Daoy (cell line): Measurements from ENCODE around the gene CD68. TPM values are rescaled to one million over a fixed set of nuclear protein-coding genes. Genes with fewer than 3 reads are reported as not detected.

Experiments used
- DNase-seq: peaks from one replicate; pipeline ENCODE4 v3.0.0-alpha.2; 2015; ENCODE audit warnings: low read depth
- total RNA-seq: library from RNA; depleted of rRNA; stranded (reverse); fragments of >200 nt; shearing (Covaris generic); gene quantifications from 2 replicates; pipeline ENCODE4 v1.2.3, GENCODE V29; 2014

The CD68 gene
- total RNA-seq, 1 experiment from 2014 or later = 15.0 TPM

DNA sequence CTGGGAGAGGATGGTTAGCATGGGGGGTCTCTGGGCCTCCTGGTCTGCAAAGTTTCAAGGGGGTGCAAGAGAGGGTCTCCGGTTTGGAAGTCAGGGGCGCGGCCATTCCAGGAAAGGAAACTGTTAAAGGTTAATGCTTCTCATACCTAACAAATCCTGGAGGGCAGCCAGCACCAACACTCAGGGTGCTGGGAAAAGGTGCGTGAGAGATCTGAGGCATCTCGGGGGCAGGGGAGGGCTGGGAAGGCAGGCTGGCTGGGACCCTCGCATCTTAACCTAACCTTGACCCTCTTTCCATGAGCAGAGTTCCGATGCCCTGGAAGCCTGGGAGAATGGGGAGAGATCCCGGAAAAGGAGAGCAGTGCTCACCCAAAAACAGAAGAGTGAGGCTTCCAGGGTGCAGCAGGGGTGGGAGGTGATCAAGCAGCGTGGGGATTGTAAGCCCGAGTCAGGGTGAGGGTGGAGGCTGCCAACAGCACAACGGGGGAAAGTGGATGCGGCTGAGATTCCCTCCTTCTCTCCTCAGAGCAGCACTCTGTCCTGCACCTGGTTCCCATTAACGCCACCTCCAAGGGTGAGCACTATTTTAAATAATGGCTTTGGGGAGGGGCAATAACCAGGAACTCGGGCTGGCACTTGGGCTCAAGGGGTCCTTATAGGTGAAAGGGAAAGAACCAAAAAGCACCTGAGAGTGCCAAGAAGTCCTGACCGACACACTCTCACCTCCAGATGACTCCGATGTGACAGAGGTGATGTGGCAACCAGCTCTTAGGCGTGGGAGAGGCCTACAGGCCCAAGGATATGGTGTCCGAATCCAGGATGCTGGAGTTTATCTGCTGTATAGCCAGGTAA, 19.9 kb upstream of the CD68 start:
- no peak for DNase-seq

DNA sequence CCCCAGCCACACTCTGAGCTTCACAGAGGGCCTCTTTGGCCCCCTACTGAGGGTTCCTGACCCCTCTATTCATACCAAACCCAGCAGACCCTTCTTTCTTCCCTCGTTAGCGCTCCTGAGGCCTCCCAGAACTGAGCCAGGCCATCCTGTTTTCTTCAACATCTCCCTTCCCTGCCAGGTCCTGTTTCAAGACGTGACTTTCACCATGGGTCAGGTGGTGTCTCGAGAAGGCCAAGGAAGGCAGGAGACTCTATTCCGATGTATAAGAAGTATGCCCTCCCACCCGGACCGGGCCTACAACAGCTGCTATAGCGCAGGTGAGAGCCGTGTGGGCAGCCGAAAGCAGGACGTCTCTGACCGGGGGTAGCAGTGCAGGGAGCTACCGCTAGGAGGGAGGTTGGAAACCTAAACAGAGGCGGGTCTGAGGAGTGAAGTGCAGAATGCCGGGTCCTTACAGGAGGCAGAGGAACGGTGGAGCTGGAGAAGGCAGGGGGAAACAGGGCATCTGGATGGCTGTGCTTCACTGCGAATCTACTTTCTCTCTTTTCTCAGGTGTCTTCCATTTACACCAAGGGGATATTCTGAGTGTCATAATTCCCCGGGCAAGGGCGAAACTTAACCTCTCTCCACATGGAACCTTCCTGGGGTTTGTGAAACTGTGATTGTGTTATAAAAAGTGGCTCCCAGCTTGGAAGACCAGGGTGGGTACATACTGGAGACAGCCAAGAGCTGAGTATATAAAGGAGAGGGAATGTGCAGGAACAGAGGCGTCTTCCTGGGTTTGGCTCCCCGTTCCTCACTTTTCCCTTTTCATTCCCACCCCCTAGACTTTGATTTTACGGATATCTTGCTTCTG, 19.0 kb upstream of the CD68 start:
- DNase-seq = peak; percentile 67

DNA sequence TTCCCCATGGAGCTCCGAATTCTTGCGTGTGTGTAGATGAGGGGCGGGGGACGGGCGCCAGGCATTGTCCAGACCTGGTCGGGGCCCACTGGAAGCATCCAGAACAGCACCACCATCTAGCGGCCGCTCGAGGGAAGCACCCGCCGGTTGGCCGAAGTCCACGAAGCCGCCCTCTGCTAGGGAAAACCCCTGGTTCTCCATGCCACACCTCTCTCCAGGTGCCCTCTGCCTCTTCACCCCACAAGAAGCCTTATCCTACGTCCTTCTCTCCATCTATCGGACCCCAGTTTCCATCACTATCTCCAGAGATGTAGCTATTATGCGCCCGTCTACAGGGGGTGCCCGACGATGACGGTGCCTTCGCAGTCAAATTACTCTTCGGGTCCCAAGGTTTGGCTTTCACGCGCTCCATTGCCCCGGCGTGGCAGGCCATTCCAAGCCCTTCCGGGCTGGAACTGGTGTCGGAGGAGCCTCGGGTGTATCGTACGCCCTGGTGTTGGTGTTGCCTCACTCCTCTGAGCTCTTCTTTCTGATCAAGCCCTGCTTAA, 18.3 kb upstream of the CD68 start:
- peak; percentile 93 for DNase-seq

DNA sequence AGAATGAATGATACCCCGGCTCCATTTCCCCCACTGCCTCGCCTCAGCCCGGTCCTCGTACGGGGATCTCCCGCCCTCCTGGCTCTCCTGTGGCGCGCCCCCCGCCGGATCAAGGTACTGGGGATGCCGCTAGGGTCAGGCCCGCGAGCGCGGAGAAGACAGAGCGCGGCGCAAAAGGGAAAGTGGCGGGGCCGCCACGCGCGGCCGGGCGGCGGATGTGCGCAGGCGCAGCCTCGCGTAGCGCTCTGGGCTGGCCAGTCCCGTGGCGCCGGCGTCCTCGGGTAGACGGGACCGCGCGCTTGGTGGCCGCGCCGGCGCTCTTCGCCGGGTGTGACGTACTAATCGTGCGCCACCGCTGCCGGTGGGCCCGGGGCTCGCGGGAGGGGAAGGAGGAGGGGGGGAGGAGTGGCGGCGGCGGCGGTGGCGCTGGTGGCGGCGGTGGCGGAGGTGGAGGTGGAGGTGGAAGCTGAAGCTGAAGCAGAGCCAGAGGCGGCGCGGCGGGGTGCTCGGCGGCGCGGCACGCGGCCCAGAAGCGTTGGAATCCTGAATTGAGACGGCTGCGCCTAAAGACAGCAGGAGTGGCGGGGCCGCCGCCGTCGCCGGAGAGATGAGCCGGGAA, 17.7 kb upstream of the CD68 start, which contains the start of gene SENP3:
Gene SENP3, plus strand, starts transcription at position 331 of the 619 bp plus-strand sequence. CDS start 1,158 bp downstream, outside the sequence.
- peak; percentile 95 for DNase-seq

- DNase-seq = no peak
Measured at GRCh38 chr17:7562208-7562605, 17.2 kb upstream of the CD68 start.

- DNase-seq = no peak
Measured at GRCh38 chr17:7563115-7563869, 16.1 kb upstream of the CD68 start.

DNA sequence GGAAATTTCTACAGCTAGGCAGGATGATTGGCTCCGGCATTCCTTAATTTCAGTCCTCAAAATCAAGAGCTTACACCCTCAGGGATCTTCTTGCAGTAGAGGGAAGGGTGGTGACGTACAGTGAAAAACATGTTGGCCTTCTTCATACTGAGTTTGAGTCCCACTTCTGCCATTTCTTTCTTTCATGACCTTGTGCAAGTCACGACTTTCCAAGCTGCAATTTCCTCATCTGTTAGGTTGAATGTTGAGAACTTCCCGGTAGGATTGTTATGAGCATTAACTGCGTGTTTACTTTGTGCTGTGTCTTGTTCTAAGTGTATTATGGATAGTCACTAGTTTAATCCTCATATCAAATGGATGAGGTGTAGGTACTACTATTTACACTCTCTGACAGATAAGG, 9.9 kb upstream of the CD68 start:
- DNase-seq = no peak

DNA sequence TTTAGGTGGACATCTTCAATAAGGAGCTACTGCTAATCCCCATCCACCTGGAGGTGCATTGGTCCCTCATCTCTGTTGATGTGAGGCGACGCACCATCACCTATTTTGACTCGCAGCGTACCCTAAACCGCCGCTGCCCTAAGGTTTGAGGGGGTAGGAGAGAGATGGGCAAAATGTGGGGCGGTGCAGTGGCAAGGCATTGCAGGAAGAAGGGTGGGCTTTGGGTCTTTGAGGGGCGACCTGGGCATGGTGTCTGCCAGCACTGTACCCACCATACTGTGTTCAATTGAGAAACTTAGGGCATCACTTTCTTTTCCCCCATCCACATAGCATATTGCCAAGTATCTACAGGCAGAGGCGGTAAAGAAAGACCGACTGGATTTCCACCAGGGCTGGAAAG, 9.1 kb upstream of the CD68 start:
- no peak for DNase-seq

DNA sequence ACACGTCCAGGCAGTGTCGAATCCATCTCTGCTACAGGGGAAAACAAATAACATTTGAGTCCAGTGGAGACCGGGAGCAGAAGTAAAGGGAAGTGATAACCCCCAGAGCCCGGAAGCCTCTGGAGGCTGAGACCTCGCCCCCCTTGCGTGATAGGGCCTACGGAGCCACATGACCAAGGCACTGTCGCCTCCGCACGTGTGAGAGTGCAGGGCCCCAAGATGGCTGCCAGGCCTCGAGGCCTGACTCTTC, 7.2 kb upstream of the CD68 start:
- no peak for DNase-seq

GRCh38 chr17:7572588-7573323, 6.7 kb upstream of the CD68 start:
- peak; percentile 100 for DNase-seq

DNA sequence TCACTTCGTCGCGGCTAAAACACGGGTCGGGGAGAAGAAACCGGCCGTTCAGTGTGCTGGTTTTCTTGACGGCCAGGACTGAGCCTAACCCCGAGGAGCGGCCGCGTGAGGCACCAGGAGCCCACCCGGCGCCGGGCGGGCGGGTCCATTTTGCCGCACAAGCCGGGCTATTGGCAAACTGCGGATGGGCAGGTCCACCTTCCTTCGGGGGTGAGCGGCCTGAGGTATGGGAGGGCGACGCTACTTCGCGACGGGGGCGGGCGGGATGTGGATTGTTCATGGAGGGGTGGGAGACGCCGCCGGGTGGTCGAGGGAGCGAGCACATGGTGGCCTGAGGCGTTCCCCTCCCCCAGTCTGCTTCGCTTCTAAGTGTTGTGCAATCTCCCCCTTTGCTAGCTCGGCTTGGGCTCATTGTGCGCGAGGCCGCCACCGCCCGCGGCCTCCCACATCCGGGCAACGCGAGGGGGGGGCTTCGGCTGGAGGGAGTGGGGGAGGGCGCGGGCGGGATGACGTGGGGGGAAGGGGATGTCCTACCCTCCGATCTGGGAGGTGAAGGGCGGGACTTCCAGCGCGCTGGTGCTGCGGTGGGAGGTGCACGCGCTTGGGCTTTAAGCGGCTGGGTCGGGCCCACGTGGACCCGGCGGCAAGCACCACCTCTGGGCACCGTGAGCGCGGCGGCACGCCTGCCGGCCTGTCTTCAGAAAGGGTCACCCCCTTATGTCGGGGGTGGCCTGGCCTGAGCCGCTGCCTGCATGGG, 5.9 kb upstream of the CD68 start:
- peak; percentile 94 for DNase-seq

DNA sequence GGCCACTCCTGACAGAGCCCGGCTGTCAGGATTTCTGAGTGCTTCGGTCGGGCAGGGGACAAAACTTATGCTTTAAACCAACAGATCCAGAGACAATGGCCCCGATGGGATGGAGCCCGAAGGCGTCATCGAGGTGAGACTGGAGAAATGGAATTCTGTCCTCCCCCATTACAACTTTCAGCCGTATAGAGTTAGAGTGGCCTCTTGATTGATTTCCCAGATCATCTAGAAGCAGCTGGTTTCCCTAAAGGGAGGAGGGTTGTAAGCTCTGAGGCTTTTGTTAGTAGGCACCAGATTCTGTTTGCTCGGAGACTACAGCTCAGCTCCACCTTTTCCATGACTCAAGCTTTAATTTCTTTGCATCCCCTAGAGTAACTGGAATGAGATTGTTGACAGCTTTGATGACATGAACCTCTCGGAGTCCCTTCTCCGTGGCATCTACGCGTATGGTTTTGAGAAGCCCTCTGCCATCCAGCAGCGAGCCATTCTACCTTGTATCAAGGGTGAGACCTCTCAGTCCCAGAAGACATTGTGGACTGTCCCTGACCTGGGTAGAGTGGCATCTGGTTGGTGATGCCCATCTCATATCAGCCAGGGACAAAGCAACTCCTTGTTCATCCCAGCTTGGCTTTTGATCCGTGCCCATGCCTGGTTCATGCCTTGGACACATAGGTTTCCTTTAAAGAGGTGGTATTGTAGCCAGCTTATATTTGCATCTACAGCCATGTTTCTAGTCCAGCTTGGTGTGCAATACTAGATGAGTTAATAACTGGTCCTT, 5.1 kb upstream of the CD68 start:
- DNase-seq = no peak

DNA sequence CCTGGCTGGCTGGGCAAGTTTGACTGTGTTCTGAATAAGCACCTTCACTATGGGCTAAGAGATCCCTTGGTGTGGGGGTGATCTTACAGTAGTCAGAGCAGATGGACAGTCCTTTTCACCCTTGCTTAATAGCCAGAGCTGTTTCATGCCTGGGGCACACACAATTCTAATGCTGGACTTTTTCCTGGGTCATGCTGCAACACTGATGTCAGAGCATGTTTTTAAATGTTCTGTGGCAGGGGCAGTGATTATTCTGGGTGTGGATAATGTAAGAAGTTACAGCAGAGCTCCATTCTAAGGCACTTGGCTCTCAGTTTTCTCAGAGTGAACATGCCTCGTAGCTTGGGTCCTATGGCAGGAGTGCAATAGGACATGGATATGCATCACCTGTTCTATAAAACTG, 4.0 kb upstream of the CD68 start:
- DNase-seq = no peak

DNA sequence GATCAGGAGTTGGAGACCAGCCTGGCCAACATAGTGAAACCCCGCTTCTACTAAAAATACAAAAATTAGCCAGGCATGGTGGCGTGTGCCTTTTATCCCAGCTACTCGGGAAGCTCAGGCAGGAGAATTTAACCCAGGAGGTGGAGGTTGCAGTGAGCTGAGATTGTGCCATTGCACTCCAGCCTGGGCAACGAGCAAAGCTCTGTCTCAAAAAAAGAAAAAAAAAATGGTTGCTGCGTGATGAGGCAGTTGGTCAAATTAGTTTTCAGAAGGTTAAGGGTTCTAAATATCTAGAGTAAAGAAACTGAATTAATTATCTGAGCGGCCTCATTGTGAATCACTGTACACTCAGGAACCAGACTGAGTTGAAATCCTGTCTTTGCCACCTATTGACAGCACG, 3.5 kb upstream of the CD68 start:
- no peak for DNase-seq

- DNase-seq = no peak
Measured at GRCh38 chr17:7576432-7576937, 3.0 kb upstream of the CD68 start.

DNA sequence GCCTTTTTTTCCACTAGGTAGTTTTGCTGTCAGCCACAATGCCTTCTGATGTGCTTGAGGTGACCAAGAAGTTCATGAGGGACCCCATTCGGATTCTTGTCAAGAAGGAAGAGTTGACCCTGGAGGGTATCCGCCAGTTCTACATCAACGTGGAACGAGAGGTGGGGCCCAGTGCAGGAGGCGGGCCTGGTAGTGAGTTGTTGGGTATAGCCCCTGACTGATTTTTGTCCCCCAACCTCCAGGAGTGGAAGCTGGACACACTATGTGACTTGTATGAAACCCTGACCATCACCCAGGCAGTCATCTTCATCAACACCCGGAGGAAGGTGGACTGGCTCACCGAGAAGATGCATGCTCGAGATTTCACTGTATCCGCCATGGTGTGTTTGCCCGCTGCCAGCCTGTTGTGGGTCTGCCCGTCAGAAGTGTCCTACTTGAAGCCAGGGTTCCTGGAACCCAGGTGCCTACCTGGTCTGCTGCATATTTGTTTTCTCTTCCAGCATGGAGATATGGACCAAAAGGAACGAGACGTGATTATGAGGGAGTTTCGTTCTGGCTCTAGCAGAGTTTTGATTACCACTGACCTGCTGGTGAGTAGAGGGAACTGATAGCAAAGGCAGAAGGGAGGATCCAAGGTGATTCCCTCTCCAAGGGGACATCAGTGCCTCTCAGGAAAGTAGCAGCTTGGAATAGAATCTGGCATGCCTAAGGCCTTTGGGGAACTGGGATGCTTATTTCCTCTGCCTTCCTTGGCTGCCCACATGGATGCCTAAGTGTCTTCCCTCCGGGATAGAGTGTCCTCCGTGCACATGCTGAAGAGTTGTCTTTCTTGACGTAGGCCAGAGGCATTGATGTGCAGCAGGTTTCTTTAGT, 1.9 kb upstream of the CD68 start:
- no peak for DNase-seq

GRCh38 chr17:7579834-7580603, 581 bp downstream of the CD68 start:
- no peak for DNase-seq
